BE2C (cell line): ENCODE measurements around the gene CCDC88A.
A peak's percentile ranks its signal among the peaks of the same experiment; 100 is the strongest.
"Not testable (repeated sequence)": the region's sequence is repeated elsewhere in the genome, so short reads cannot be mapped to it uniquely, and the experiment has no call there.

ENCODE experiments used
- DNase-seq: peaks from one replicate; pipeline ENCODE4 v3.0.0-alpha.2; 2020
- H3K27me3 ChIP-seq: fragments of 250-450 bp; sonication (Bioruptor Pico); 2 replicates; pipeline ENCODE4 v1.5.1; 2020; ENCODE audit warnings: mild to moderate bottlenecking
- H3K36me3 ChIP-seq: fragments of 250-450 bp; sonication (Bioruptor Pico); 2 replicates; pipeline ENCODE4 v1.5.1; 2020; ENCODE audit warnings: mild to moderate bottlenecking
- H3K4me1 ChIP-seq: fragments of 250-450 bp; sonication (Bioruptor Pico); 2 replicates; pipeline ENCODE4 v1.5.1; 2020
- H3K4me3 ChIP-seq: 2 replicates; pipeline ENCODE4 v1.5.1; 2011; ENCODE audit warnings: low read depth, low read length
- H3K9me3 ChIP-seq: fragments of 250-450 bp; sonication (Bioruptor Pico); 2 replicates; pipeline ENCODE4 v1.5.1; 2020
- CTCF ChIP-seq: IDR thresholded peaks from 2 replicates; pipeline ENCODE4 v1.5.1; 2012; ENCODE audit warnings: mild to moderate bottlenecking, low read depth, low read length

CCDC88A gene

GRCh38 chr2:55391615-55392242 is 27.9 kb downstream of the CCDC88A start:
- no peak for TF ChIP-seq CTCF
- Histone ChIP-seq H3K27me3 (no peaks in the 10 kb centered on the region), H3K36me3 (no peaks in the 10 kb centered on the region), H3K4me3 (no peak overlapping the region), H3K9me3 (no peaks in the 10 kb centered on the region), H3K4me1 (peaks cover 4% of the 10 kb centered on the region; the same call in 1 of the 2 replicates)
- peak; percentile 22 for DNase-seq

GRCh38 chr2:55391155-55391554 is 28.5 kb downstream of the CCDC88A start:
- no peaks in the 10 kb centered on the region for H3K9me3 ChIP-seq
- H3K4me1 ChIP-seq, result peaks cover 4% of the 10 kb centered on the region; the same call in 1 of the 2 replicates
- H3K4me3 ChIP-seq, result no peak overlapping the region
- H3K27me3 ChIP-seq, result no peaks in the 10 kb centered on the region
- DNase-seq, result no peak
- no peak for TF ChIP-seq CTCF
- H3K36me3 ChIP-seq, result no peaks in the 10 kb centered on the region

GRCh38 chr2:55385516-55385915 is 34.1 kb downstream of the CCDC88A start:
- H3K36me3 ChIP-seq, H3K27me3 ChIP-seq, H3K4me1 ChIP-seq, H3K4me3 ChIP-seq, H3K9me3 ChIP-seq, DNase-seq: not testable (repeated sequence)

- Histone ChIP-seq H3K36me3 (no peaks in the 10 kb centered on the region), H3K4me3 (no peak overlapping the region), H3K9me3 (no peaks in the 10 kb centered on the region), H3K4me1 (no peaks in the 10 kb centered on the region), H3K27me3 (no peaks in the 10 kb centered on the region)
- no peak for DNase-seq
- no peak for TF ChIP-seq CTCF
Observed at GRCh38 chr2:55384786-55385185, 34.9 kb downstream of the CCDC88A start.

- H3K27me3 ChIP-seq, result no peaks in the 10 kb centered on the region
Observed at GRCh38 chr2:55371376-55371775, 48.3 kb downstream of the CCDC88A start.

GRCh38 chr2:55370208-55370607 is 49.4 kb downstream of the CCDC88A start:
- TF ChIP-seq CTCF, result no peak
- no peak for DNase-seq
- no peaks in the 10 kb centered on the region for H3K9me3 ChIP-seq
- H3K36me3 ChIP-seq, result no peaks in the 10 kb centered on the region
- no peaks in the 10 kb centered on the region for H3K4me1 ChIP-seq
- H3K27me3 ChIP-seq, result no peaks in the 10 kb centered on the region
- H3K4me3 ChIP-seq, result no peak overlapping the region

More at GRCh38 chr2:55371376-55371775, 48.3 kb downstream of the CCDC88A start:
- Histone ChIP-seq H3K36me3 (no peaks in the 10 kb centered on the region), H3K4me1 (no peaks in the 10 kb centered on the region), H3K9me3 (no peaks in the 10 kb centered on the region), H3K4me3 (no peak overlapping the region)
- DNase-seq, result no peak
- no peak for TF ChIP-seq CTCF
